HG02759 (cell line): ENCODE data around the gene TM4SF18.
"Not testable (repeated sequence)": the region's sequence is repeated elsewhere in the genome, so short reads cannot be mapped to it uniquely, and the experiment has no call there.

Source experiments
- ATAC-seq: cut with Tn5 transposase; IDR thresholded peaks from one replicate; pipeline ENCODE4 v1.9.1; 2021; ENCODE audit warnings: mild to moderate bottlenecking, moderate library complexity; ENCODE audit not compliant: unreplicated experiment

Gene TM4SF18

GRCh38 chr3:149368674-149369497 is 35.5 kb upstream of the TM4SF18 start:
- ATAC-seq: no peak

GRCh38 chr3:149368201-149368673 is 34.8 kb upstream of the TM4SF18 start:
- no peak for ATAC-seq

GRCh38 chr3:149366941-149367840 is 33.8 kb upstream of the TM4SF18 start:
- ATAC-seq: no peak

GRCh38 chr3:149366031-149366430 is 32.6 kb upstream of the TM4SF18 start:
- ATAC-seq: no peak

- ATAC-seq: no peak
Observed at GRCh38 chr3:149364624-149365023, 31.2 kb upstream of the TM4SF18 start.

GRCh38 chr3:149363053-149363452 is 29.6 kb upstream of the TM4SF18 start:
- ATAC-seq: no peak

GRCh38 chr3:149362366-149362765 is 28.9 kb upstream of the TM4SF18 start:
- ATAC-seq: no peak

GRCh38 chr3:149356630-149357029 is 23.2 kb upstream of the TM4SF18 start:
- ATAC-seq: no peak

- no peak for ATAC-seq
Observed at GRCh38 chr3:149356044-149356592, 22.7 kb upstream of the TM4SF18 start.

- no peak for ATAC-seq
Observed at GRCh38 chr3:149353581-149354184, 20.2 kb upstream of the TM4SF18 start.

GRCh38 chr3:149352556-149352955 is 19.1 kb upstream of the TM4SF18 start:
- ATAC-seq: peak; percentile 97

GRCh38 chr3:149343951-149344350 is 10.5 kb upstream of the TM4SF18 start:
- no peak for ATAC-seq

- no peak for ATAC-seq
Observed at GRCh38 chr3:149342413-149343380, 9.3 kb upstream of the TM4SF18 start.

GRCh38 chr3:149340310-149340933 is 7.0 kb upstream of the TM4SF18 start:
- ATAC-seq: no peak

- no peak for ATAC-seq
Observed at GRCh38 chr3:149339931-149340309, 6.5 kb upstream of the TM4SF18 start.

- ATAC-seq: not testable (repeated sequence)
Observed at GRCh38 chr3:149337486-149337885, 4.0 kb upstream of the TM4SF18 start.

- ATAC-seq: no peak
Observed at GRCh38 chr3:149336925-149337324, 3.5 kb upstream of the TM4SF18 start.

- ATAC-seq: no peak
Observed at GRCh38 chr3:149332771-149333170, 665 bp downstream of the TM4SF18 start.

GRCh38 chr3:149332227-149332765 is 1.1 kb downstream of the TM4SF18 start:
- no peak for ATAC-seq
